ENCODE results near the gene DSCAM.

GRCh38 chr21:40688106-40688864 lies 158.7 kb downstream of the DSCAM start:
- TF ChIP-seq CTCF (IDR thresholded peaks at IDR 0.05) (no peak), EZH2 (IDR thresholded peaks at IDR 0.05; ENCODE audit: borderline replicate concordance, insufficient read depth, low read depth, low read length, poor library complexity, severe bottlenecking) (no peak)
